GM23338 (cell line): ENCODE results near the gene ADGRL1. TPM values are rescaled to one million over a fixed set of nuclear protein-coding genes. Genes with fewer than 3 reads are reported as not detected.
"Not testable (repeated sequence)": the region's sequence is repeated elsewhere in the genome, so short reads cannot be mapped to it uniquely, and the experiment has no call there.

Experiments
- ATAC-seq: fragments of 200-7000 bp; cut with Tn5 transposase; 3 replicates; pipeline ENCODE4 v1.9.1; 2020
- DNase-seq: peaks from one replicate; pipeline ENCODE4 v3.0.0-alpha.2; 2015; ENCODE audit warnings: low spot score
- H2AFZ ChIP-seq: fragments of 200-600 bp; sonication (generic); 2 replicates; pipeline ENCODE4 v1.8.0; 2016; ENCODE audit warnings: antibody characterized with exemption, mild to moderate bottlenecking, moderate library complexity
- H3F3A ChIP-seq: fragments of 200-600 bp; sonication (generic); replicated peaks from 2 replicates; pipeline ENCODE4 v1.8.0; 2017; ENCODE audit warnings: antibody characterized with exemption, mixed run types, low read depth
- H3K27ac ChIP-seq: fragments of 200-600 bp; sonication (generic); 2 replicates; pipeline ENCODE4 v1.6.1; 2016; ENCODE audit warnings: low read depth
- H3K27me3 ChIP-seq: fragments of 200-600 bp; sonication (generic); 2 replicates; pipeline ENCODE4 v1.8.0; 2016; ENCODE audit warnings: mild to moderate bottlenecking, mixed run types, moderate library complexity; ENCODE audit not compliant: insufficient read depth
- H3K36me3 ChIP-seq: fragments of 200-600 bp; sonication (generic); 2 replicates; pipeline ENCODE4 v1.8.0; 2016; ENCODE audit warnings: mild to moderate bottlenecking; ENCODE audit not compliant: insufficient read depth
- H3K4me1 ChIP-seq: fragments of 200-600 bp; sonication (generic); 2 replicates; pipeline ENCODE4 v1.8.0; 2016; ENCODE audit warnings: mild to moderate bottlenecking, moderate library complexity; ENCODE audit not compliant: insufficient read depth
- H3K4me2 ChIP-seq: fragments of 200-600 bp; sonication (generic); 2 replicates; pipeline ENCODE4 v1.7.1; 2017; ENCODE audit warnings: mixed run types
- H3K4me3 ChIP-seq: fragments of 200-600 bp; sonication (generic); 2 replicates; pipeline ENCODE4 v1.6.1; 2016; ENCODE audit warnings: mixed run types
- H3K79me2 ChIP-seq: fragments of 200-600 bp; sonication (generic); replicated peaks from 2 replicates; pipeline ENCODE4 v1.8.0; 2017; ENCODE audit warnings: mild to moderate bottlenecking; ENCODE audit not compliant: insufficient read depth
- H3K9me2 ChIP-seq: fragments of 200-600 bp; sonication (generic); 2 replicates; pipeline ENCODE4 v1.8.0; 2017; ENCODE audit not compliant: insufficient read depth
- H4K20me1 ChIP-seq: fragments of 200-600 bp; sonication (generic); replicated peaks from 2 replicates; pipeline ENCODE4 v1.8.0; 2017; ENCODE audit warnings: mild to moderate bottlenecking; ENCODE audit not compliant: insufficient read depth
- H3K27ac Mint-ChIP-seq: 2 replicates; pipeline ENCODE4 v1.8.0; 2020; ENCODE audit warnings: inconsistent platforms, mild to moderate bottlenecking, moderate library complexity, mixed read lengths
- H3K27me3 Mint-ChIP-seq: 3 replicates; pipeline ENCODE4 v1.8.0; 2022; ENCODE audit warnings: low read depth, mild to moderate bottlenecking, moderate library complexity, mixed read lengths, inconsistent platforms; ENCODE audit not compliant: insufficient read depth, poor library complexity
- H3K36me3 Mint-ChIP-seq: 3 replicates; pipeline ENCODE4 v1.8.0; 2021; ENCODE audit warnings: low read depth, mild to moderate bottlenecking, inconsistent platforms, moderate library complexity, mixed read lengths
- H3K4me1 Mint-ChIP-seq: 3 replicates; pipeline ENCODE4 v1.8.0; 2020; ENCODE audit warnings: mild to moderate bottlenecking, inconsistent platforms, mixed read lengths
- H3K4me3 Mint-ChIP-seq: 3 replicates; pipeline ENCODE4 v1.8.0; 2021; ENCODE audit warnings: moderate library complexity, mild to moderate bottlenecking, inconsistent platforms, mixed read lengths
- H3K9me3 Mint-ChIP-seq: 3 replicates; pipeline ENCODE4 v1.8.0; 2020; ENCODE audit warnings: moderate library complexity, mild to moderate bottlenecking, inconsistent platforms, mixed read lengths
- CREB1 ChIP-seq: fragments of 250-450 bp; sonication (Bioruptor Pico); IDR thresholded peaks from 2 replicates; pipeline ENCODE4 v1.5.0; 2020; ENCODE audit warnings: low read depth, mild to moderate bottlenecking, moderate library complexity
- polyA plus RNA-seq: library from polyadenylated mRNA; unstranded; fragments of >200 nt; fragmentation: Nextera tagmentation; extraction: Ambion mirVana; gene quantifications from 2 replicates; pipeline ENCODE4 v1.2.1, GENCODE V29; 2016
- total RNA-seq: library from RNA; depleted of rRNA; stranded (reverse); fragments of >200 nt; shearing (Covaris generic); gene quantifications from 2 replicates; pipeline ENCODE4 v1.2.3, GENCODE V29; 2014

Gene ADGRL1
- total and polyA plus RNA-seq, 2 experiments from 2014 or later, result 20.6 to 100 TPM

DNA sequence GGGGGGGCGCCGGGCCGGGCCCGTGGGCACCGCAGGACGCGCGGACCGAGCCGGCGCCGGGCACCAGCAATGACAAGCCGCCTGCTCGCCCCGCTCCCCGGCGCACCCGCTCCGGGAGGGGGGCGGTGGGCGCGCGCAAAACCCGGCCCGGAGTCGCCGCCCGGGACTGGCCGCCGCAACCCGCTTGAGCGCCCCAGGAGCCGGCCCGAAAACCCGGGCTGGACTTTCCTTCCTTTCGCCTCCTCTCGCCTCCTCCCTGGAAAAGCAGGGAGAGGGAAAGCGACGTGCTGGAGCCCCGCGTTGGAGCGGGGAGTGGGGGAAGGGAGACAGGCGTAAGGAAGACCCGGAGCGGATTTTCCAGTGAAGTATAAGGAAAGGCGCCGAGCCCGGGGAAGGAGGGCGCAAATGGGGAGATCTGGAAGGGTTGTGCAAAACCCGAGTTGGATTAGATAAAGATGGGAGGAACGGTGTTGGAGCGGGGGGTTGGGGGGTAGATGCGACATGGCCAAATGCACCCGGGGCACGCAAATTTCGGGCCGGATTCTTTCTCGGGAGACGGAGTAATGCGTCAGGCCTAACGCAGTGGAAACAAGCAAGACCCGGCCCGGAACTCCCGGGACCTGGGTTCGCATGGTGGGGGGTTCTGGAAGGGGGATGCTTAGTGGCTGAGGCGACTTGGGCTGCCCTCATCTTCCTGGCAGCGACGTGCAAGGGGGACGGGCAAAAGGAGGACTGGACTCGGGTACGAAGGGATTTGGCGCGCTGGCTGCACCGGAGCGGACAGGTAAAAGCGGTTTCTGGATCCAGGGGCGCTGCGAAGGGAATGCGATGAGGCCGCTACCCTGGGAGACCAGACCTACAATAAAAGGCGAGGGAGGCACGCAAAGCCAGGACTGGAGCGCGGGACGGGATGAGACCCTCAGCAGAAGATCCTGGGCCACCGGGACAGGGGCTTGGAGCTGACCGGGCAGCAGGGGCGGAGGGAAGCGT is 1.1 kb upstream of the ADGRL1 start:
- peak overlapping the region; percentile 99 for H3K27ac Mint-ChIP-seq
- H3K4me3 Mint-ChIP-seq, result peak overlapping the region; percentile 86
- H3K4me1 Mint-ChIP-seq, result peaks cover 36% of the 10 kb centered on the region
- peaks cover 29% of the 10 kb centered on the region for H3K27me3 Mint-ChIP-seq
- peak overlapping the region; percentile 86 for H3K4me2 ChIP-seq
- not testable (repeated sequence) for H3F3A ChIP-seq, H3K9me3 Mint-ChIP-seq, H3K4me1 ChIP-seq, H4K20me1 ChIP-seq, H3K9me2 ChIP-seq, H3K36me3 ChIP-seq, H3K36me3 Mint-ChIP-seq
- DNase-seq, result peak; percentile 95
- peak overlapping the region; percentile 96 for H3K27ac ChIP-seq
- 0 out of 2 replicates have a peak overlapping the region, but pooled peaks have one; percentile 78 for H2AFZ ChIP-seq
- peaks cover 29% of the 10 kb centered on the region for H3K27me3 ChIP-seq
- peak overlapping the region; percentile 80 for H3K4me3 ChIP-seq
- H3K79me2 ChIP-seq, result peaks cover 34% of the 10 kb centered on the region
- ATAC-seq, result peak; percentile 67
- peak; percentile 75 for TF ChIP-seq CREB1 (CRISPR knock-in tag)

GRCh38 chr19:14206308-14206707 is 339 bp upstream of the ADGRL1 start:
- not testable (repeated sequence) for H3K4me1 ChIP-seq, H3K27ac Mint-ChIP-seq, H3K4me2 ChIP-seq, H3K9me3 Mint-ChIP-seq, H3K9me2 ChIP-seq, H3K36me3 ChIP-seq, H3K4me3 Mint-ChIP-seq, H4K20me1 ChIP-seq, H3F3A ChIP-seq, H3K27ac ChIP-seq, H3K36me3 Mint-ChIP-seq, ATAC-seq, H2AFZ ChIP-seq
- H3K27me3 Mint-ChIP-seq, result peaks cover 29% of the 10 kb centered on the region
- H3K4me3 ChIP-seq, result peak overlapping the region; percentile 76
- peak; percentile 56 for DNase-seq
- H3K27me3 ChIP-seq, result peaks cover 29% of the 10 kb centered on the region
- H3K4me1 Mint-ChIP-seq, result peaks cover 41% of the 10 kb centered on the region
- peaks cover 41% of the 10 kb centered on the region for H3K79me2 ChIP-seq

- DNase-seq, result peak; percentile 28
Observed at GRCh38 chr19:14204676-14205451, 1.1 kb downstream of the ADGRL1 start.

GRCh38 chr19:14204219-14204618 is 1.8 kb downstream of the ADGRL1 start:
- not testable (repeated sequence) for H4K20me1 ChIP-seq, H2AFZ ChIP-seq, H3K36me3 ChIP-seq, H3K9me3 Mint-ChIP-seq, H3K27ac ChIP-seq, H3K9me2 ChIP-seq, H3F3A ChIP-seq, DNase-seq, H3K36me3 Mint-ChIP-seq, H3K4me1 ChIP-seq, ATAC-seq
- Mint-ChIP-seq H3K27ac (peak overlapping the region; percentile 96), H3K27me3 (peaks cover 24% of the 10 kb centered on the region), H3K4me3 (peak overlapping the region; percentile 91), H3K4me1 (peaks cover 41% of the 10 kb centered on the region)
- peak overlapping the region; percentile 76 for H3K4me3 ChIP-seq
- peaks cover 62% of the 10 kb centered on the region for H3K79me2 ChIP-seq
- H3K4me2 ChIP-seq, result peak overlapping the region; percentile 90
- H3K27me3 ChIP-seq, result peaks cover 11% of the 10 kb centered on the region

More at GRCh38 chr19:14204676-14205451, 1.1 kb downstream of the ADGRL1 start:
- H3K4me1 ChIP-seq, H3K27ac ChIP-seq, H3K9me3 Mint-ChIP-seq, H3F3A ChIP-seq, H3K9me2 ChIP-seq, H2AFZ ChIP-seq, H4K20me1 ChIP-seq, H3K36me3 Mint-ChIP-seq, H3K36me3 ChIP-seq: not testable (repeated sequence)
- peak overlapping the region; percentile 90 for H3K4me2 ChIP-seq
- H3K27me3 ChIP-seq, result peaks cover 17% of the 10 kb centered on the region
- H3K27ac Mint-ChIP-seq, result peak overlapping the region; percentile 96
- H3K4me1 Mint-ChIP-seq, result peaks cover 44% of the 10 kb centered on the region
- ATAC-seq, result 0 out of 3 replicates have a peak, but pooled peaks have one; percentile 1
- H3K27me3 Mint-ChIP-seq, result peaks cover 28% of the 10 kb centered on the region
- H3K4me3 ChIP-seq, result peak overlapping the region; percentile 76
- H3K4me3 Mint-ChIP-seq, result peak overlapping the region; percentile 91
- H3K79me2 ChIP-seq, result peaks cover 56% of the 10 kb centered on the region

DNA sequence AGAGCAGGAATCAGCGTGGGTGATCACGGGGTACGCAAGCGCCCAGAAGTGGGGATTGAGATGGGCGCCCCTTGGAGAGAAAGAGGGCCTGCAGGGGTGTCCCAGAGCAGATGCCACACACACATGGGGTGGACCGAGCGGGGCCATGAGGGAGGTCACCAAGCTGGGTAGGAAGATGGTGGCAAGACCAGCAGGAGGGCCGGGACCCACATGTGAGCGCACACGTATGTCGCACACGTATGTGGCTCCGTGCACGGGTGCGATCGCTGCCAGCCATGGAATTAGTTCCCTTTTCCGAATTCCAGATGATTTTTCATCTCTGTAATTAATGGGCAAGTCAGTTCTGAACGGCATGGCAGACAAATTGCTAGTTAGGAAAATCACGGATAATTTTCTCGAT is 2.2 kb downstream of the ADGRL1 start:
- H4K20me1 ChIP-seq, H3K9me3 Mint-ChIP-seq: not testable (repeated sequence)
- peaks cover 46% of the 10 kb centered on the region for H3K4me1 Mint-ChIP-seq

More for the DNA sequence above, 2.2 kb downstream of the ADGRL1 start:
- DNase-seq, H3K9me2 ChIP-seq, H3K27ac ChIP-seq, H2AFZ ChIP-seq, H3K27ac Mint-ChIP-seq, H3K36me3 ChIP-seq, H3F3A ChIP-seq, H3K36me3 Mint-ChIP-seq, ATAC-seq, H3K27me3 ChIP-seq: not testable (repeated sequence)
- Histone ChIP-seq H3K4me3 (peak overlapping the region; percentile 76), H3K79me2 (peaks cover 66% of the 10 kb centered on the region), H3K4me1 (peaks cover 12% of the 10 kb centered on the region; the same call in 1 of the 2 replicates), H3K4me2 (peak overlapping the region; percentile 90)
- peak overlapping the region; percentile 91 for H3K4me3 Mint-ChIP-seq
- peaks cover 22% of the 10 kb centered on the region for H3K27me3 Mint-ChIP-seq
